HL-60 (cell line): ENCODE data around the gene SLC66A3.

Experiments
- DNase-seq, 2 experiments: peaks; one replicate each; pipeline ENCODE4 v3.0.0-alpha.2; 2010 to 2020; ENCODE audit warnings: low read depth in 1 of 2, low spot score in 1 of 2
- H3K27ac ChIP-seq: fragments of 250-450 bp; sonication (Bioruptor Pico); replicated peaks from 2 replicates; pipeline ENCODE4 v1.5.1; 2020; ENCODE audit warnings: mild to moderate bottlenecking, moderate library complexity
- H3K27me3 ChIP-seq: fragments of 250-450 bp; sonication (Bioruptor Pico); 2 replicates; pipeline ENCODE4 v1.5.1; 2021; ENCODE audit warnings: mild to moderate bottlenecking, moderate library complexity; ENCODE audit not compliant: insufficient read depth, poor library complexity, severe bottlenecking
- H3K4me3 ChIP-seq: replicated peaks from 2 replicates; pipeline ENCODE4 v1.5.1; 2011; ENCODE audit warnings: mild to moderate bottlenecking, control low read depth, low read length; ENCODE audit not compliant: insufficient read depth
- GABPA ChIP-seq: IDR thresholded peaks from 2 replicates; pipeline ENCODE4 v1.6.1; 2012; ENCODE audit warnings: low read depth
- POLR2AphosphoS5 ChIP-seq: IDR thresholded peaks from 2 replicates; pipeline ENCODE4 v1.6.1; 2012; ENCODE audit warnings: low read depth
- SPI1 ChIP-seq: IDR thresholded peaks from 2 replicates; pipeline ENCODE4 v1.6.1; 2012; ENCODE audit warnings: low read depth, mild to moderate bottlenecking, borderline replicate concordance
- TF ChIP-seq, protein P1 (sequence below): IDR thresholded peaks from one replicate; pipeline ENCODE4 v1.5.1; 2011; ENCODE audit warnings: low read length, control low read depth, inconsistent platforms; ENCODE audit not compliant: insufficient read depth
- TF ChIP-seq, protein P2 (sequence below): IDR thresholded peaks from 2 replicates; pipeline ENCODE4 v1.6.1; 2012; ENCODE audit warnings: low read depth; ENCODE audit not compliant: insufficient replicate concordance

Gene SLC66A3

DNA sequence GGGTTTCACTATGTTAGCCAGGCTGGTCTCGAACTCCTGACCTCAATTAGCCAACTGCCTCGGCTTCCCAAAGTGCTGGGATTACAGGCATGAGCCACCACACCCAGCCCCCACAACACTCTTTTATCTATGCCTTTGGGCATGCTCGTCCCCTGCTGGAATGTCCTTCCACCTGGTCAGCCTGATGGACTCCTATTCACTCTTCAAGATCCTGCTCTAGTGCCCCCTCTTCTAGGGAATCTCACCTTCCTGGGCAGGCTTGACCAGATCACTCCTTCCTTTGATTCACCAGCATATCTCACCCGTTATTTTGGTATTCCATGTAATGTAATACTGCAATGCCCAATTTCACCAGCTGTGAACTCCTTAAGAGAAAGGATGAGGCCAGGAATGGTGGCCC lies 13.9 kb upstream of the SLC66A3 start:
- TF ChIP-seq SPI1 (no peak), GABPA (no peak), POLR2AphosphoS5 (no peak)
- TF ChIP-seq, protein P1, sequence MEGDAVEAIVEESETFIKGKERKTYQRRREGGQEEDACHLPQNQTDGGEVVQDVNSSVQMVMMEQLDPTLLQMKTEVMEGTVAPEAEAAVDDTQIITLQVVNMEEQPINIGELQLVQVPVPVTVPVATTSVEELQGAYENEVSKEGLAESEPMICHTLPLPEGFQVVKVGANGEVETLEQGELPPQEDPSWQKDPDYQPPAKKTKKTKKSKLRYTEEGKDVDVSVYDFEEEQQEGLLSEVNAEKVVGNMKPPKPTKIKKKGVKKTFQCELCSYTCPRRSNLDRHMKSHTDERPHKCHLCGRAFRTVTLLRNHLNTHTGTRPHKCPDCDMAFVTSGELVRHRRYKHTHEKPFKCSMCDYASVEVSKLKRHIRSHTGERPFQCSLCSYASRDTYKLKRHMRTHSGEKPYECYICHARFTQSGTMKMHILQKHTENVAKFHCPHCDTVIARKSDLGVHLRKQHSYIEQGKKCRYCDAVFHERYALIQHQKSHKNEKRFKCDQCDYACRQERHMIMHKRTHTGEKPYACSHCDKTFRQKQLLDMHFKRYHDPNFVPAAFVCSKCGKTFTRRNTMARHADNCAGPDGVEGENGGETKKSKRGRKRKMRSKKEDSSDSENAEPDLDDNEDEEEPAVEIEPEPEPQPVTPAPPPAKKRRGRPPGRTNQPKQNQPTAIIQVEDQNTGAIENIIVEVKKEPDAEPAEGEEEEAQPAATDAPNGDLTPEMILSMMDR, result no peak
- TF ChIP-seq, protein P2, sequence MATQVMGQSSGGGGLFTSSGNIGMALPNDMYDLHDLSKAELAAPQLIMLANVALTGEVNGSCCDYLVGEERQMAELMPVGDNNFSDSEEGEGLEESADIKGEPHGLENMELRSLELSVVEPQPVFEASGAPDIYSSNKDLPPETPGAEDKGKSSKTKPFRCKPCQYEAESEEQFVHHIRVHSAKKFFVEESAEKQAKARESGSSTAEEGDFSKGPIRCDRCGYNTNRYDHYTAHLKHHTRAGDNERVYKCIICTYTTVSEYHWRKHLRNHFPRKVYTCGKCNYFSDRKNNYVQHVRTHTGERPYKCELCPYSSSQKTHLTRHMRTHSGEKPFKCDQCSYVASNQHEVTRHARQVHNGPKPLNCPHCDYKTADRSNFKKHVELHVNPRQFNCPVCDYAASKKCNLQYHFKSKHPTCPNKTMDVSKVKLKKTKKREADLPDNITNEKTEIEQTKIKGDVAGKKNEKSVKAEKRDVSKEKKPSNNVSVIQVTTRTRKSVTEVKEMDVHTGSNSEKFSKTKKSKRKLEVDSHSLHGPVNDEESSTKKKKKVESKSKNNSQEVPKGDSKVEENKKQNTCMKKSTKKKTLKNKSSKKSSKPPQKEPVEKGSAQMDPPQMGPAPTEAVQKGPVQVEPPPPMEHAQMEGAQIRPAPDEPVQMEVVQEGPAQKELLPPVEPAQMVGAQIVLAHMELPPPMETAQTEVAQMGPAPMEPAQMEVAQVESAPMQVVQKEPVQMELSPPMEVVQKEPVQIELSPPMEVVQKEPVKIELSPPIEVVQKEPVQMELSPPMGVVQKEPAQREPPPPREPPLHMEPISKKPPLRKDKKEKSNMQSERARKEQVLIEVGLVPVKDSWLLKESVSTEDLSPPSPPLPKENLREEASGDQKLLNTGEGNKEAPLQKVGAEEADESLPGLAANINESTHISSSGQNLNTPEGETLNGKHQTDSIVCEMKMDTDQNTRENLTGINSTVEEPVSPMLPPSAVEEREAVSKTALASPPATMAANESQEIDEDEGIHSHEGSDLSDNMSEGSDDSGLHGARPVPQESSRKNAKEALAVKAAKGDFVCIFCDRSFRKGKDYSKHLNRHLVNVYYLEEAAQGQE, result no peak
- Histone ChIP-seq H3K27ac (no peak overlapping the region), H3K27me3 (no peaks in the 10 kb centered on the region), H3K4me3 (no peak overlapping the region)
- DNase-seq, result no peak

GRCh38 chr2:11142330-11142729 lies 12.9 kb upstream of the SLC66A3 start:
- no peak for DNase-seq
- Histone ChIP-seq H3K27me3 (no peaks in the 10 kb centered on the region), H3K27ac (no peak overlapping the region), H3K4me3 (no peak overlapping the region)
- TF ChIP-seq SPI1 (no peak), POLR2AphosphoS5 (no peak), GABPA (no peak)
- TF ChIP-seq, protein P1, result no peak
- TF ChIP-seq, protein P2, result no peak

DNA sequence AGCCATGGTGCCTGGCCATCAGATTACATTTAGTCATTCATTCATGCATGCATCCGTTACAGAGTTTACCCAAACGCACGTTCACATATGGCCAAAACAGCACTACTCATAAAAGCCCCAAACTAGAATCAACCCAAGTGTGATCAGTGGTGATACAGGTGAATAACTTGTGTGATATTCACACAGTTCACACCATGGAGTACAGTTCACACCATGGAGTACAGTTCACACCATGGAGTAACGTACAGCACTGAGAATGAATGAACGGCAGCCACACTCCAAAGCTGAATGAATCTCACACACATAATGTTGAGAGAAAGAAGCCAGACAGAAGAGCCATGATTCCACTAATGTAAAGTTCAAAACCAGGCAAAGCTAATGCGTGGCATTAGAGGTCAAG lies 12.3 kb upstream of the SLC66A3 start:
- Histone ChIP-seq H3K27ac (no peak overlapping the region), H3K4me3 (no peak overlapping the region), H3K27me3 (no peaks in the 10 kb centered on the region)
- TF ChIP-seq, protein P2, result no peak
- TF ChIP-seq, protein P1, result no peak
- no peak for TF ChIP-seq SPI1
- TF ChIP-seq GABPA, result no peak
- no peak for TF ChIP-seq POLR2AphosphoS5
- DNase-seq, result no peak
